Lung (tissue), 12 donors: Measurements from ENCODE around the gene RGN. TPM values are rescaled to one million over a fixed set of nuclear protein-coding genes. Genes with fewer than 3 reads are reported as not detected.
"Not testable (repeated sequence)": the region's sequence is repeated elsewhere in the genome, so short reads cannot be mapped to it uniquely, and the experiment has no call there.

ENCODE experiments used
- ATAC-seq: fragments of 200-7000 bp; cut with Tn5 transposase; one replicate; pipeline ENCODE4 v1.9.1; 2020; ENCODE audit warnings: moderate number of reproducible peaks; ENCODE audit not compliant: insufficient read depth, low FRiP score
- DNase-seq, 3 donors: peaks; one replicate each; pipeline ENCODE4 v3.0.0-alpha.2; 2013 to 2017
- H3K27ac ChIP-seq, 2 donors: one replicate each; pipeline ENCODE4 v1.5.1; 2013; ENCODE audit warnings: mild to moderate bottlenecking in 2 of 2, moderate library complexity in 2 of 2, control low read depth in 1 of 2, inconsistent platforms in 1 of 2, low read depth in 1 of 2, low read length in 1 of 2
- H3K27me3 ChIP-seq, 3 donors: one replicate each; pipeline ENCODE4 v1.5.1; 2013; ENCODE audit warnings: low read length in 2 of 3; ENCODE audit not compliant: control insufficient read depth in 3 of 3, insufficient read depth in 3 of 3
- H3K36me3 ChIP-seq, 4 donors: one replicate each; pipeline ENCODE4 v1.5.1; 2013; ENCODE audit warnings: low read length in 4 of 4, mild to moderate bottlenecking in 1 of 4, moderate library complexity in 1 of 4; ENCODE audit not compliant: control insufficient read depth in 4 of 4, insufficient read depth in 4 of 4
- H3K4me1 ChIP-seq, 5 donors: one replicate each; pipeline ENCODE4 v1.5.1; 2013; ENCODE audit warnings: low read length in 5 of 5, mild to moderate bottlenecking in 2 of 5, moderate library complexity in 1 of 5; ENCODE audit not compliant: control insufficient read depth in 5 of 5, insufficient read depth in 5 of 5
- H3K4me3 ChIP-seq: one replicate; pipeline ENCODE4 v1.5.1; 2013; ENCODE audit warnings: mild to moderate bottlenecking, control low read depth, moderate library complexity
- H3K9ac ChIP-seq, 2 donors: one replicate each; pipeline ENCODE4 v1.5.1; 2013; ENCODE audit warnings: low read length in 2 of 2, control low read depth in 1 of 2; ENCODE audit not compliant: insufficient read depth in 1 of 2
- H3K9me3 ChIP-seq, 4 donors: one replicate each; pipeline ENCODE4 v1.5.1; 2013; ENCODE audit warnings: low read length in 3 of 4, mild to moderate bottlenecking in 1 of 4, moderate library complexity in 1 of 4; ENCODE audit not compliant: control insufficient read depth in 4 of 4, insufficient read depth in 3 of 4
- CTCF ChIP-seq: IDR thresholded peaks from 2 replicates; pipeline ENCODE4 v1.5.1; 2012; ENCODE audit warnings: mild to moderate bottlenecking; ENCODE audit errors: control extremely low read depth, extremely low read depth
- WGBS, 2 donors: extraction: QIAGEN DNeasy Blood & Tissue Kit; methylation state at CpG; one replicate each; pipeline ENCODE4 v1.1.7; 2013; 5-methylcytosine and 5-hydroxymethylcytosine counted together
- polyA plus RNA-seq, 2 donors: library from polyadenylated mRNA; stranded (reverse); fragments of 200-250 nt; gene quantifications; one replicate each; pipeline ENCODE4 v1.2.1, GENCODE V29; 2013
- total RNA-seq, 2 donors: library from RNA; depleted of rRNA in 1 of 2; stranded (reverse); fragments of >200 nt in 1 of 2; gene quantifications; one replicate each; pipeline ENCODE4 v1.2.1, GENCODE V29; 2014 to 2021
- donor health status: control.
- donor health status: control.
- donor health status: Bipolar disorder and iron deficiency.
- donor health status: healthy.
- donor health status: DM: yes; HTN: yes; CAD: no.

The RGN gene
- total and polyA plus RNA-seq, 4 donors: 4.1 to 15.8 (median 10.9) TPM

DNA sequence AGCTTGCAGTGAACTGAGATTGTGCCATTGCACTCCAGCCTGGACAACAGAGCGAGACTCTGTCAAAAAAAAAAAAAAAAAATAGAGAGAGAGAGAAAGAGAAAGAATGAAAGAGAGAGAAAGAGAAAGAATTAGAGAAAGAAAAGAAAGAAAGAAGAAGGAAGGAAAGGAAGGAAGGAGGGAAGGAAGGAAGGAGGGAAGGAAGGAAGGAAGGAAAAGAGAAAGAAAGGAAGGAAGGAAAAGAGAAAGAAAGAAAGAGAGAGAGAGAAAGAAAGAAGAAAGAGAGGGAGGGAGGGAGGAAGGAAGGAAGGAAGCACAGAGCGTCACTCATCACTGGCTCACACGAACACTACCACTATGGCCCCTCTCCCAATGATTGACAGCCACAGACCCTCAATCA, 46.2 kb downstream of the RGN start:
- Histone ChIP-seq H3K27me3 (peaks cover 0 to 14% (median 5%) of the 10 kb centered on the region in 3 donors), H3K9me3 (peaks cover 0 to 10% (median 0%) of the 10 kb centered on the region in 4 donors)
- H3K4me3 ChIP-seq, ATAC-seq, H3K9ac ChIP-seq, H3K4me1 ChIP-seq, DNase-seq, H3K36me3 ChIP-seq, H3K27ac ChIP-seq: not testable (repeated sequence)
- WGBS, 2 donors: 55 to 73% methylated on average over 2 to 3 of the region's 3 CpGs

DNA sequence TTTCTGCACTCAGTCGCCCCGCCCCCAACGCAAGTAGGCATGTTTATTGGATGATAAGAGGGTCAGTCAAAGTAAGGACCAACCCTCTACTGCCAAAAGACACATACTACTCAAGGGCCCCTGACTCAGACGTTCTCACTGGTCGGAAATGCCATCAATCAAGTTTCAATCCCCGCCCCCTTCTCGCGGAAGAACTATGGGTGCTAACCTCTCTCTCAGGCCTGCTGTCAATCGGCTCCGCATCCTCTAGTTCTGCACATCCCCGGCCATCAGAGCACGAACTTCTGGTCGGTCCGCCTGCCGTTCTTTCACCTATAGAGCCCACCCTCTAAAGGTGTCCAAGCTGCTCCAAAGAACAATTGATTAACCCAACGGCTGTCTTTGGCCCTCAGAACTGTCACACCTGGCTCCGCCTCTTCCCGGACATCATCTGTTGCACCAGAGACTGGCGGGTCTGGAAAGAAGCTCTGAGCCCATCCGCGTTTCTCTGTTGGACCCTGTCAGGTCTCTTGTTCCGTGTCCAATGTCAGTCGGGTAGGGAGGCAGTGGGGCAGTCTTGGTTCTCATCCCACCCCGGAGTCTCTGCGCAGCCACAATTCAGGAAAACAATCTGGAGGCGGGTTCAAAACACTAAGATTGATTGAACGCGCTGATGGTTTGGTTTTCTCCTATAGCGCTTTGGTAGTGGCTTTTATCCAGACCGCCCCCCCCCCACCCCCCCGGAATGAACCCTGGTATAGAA, 51.1 kb downstream of the RGN start:
- Histone ChIP-seq H3K4me3 (peak overlapping the region; percentile 42), H3K27me3 (peaks cover 0 to 10% (median 5%) of the 10 kb centered on the region in 3 donors), H3K9me3 (peaks cover 0 to 8% (median 0%) of the 10 kb centered on the region in 4 donors), H3K27ac (peak overlapping the region; percentile 53 to 91), H3K9ac (peak overlapping the region in 1 of 2 donors; percentile 8), H3K36me3 (no peaks in the 10 kb centered on the region), H3K4me1 (peaks cover 0 to 3% (median 0%) of the 10 kb centered on the region in 5 donors)
- 0 to 34% methylated on average over 31 of the region's 31 CpGs for WGBS, 2 donors
- ATAC-seq: peak; percentile 84
- TF ChIP-seq CTCF: no peak
- peak; percentile 94 to 98 (median 97) for DNase-seq

GRCh38 chrX:47129899-47130358, 51.7 kb downstream of the RGN start:
- H3K27me3 ChIP-seq: peaks cover 0 to 12% (median 7%) of the 10 kb centered on the region in 3 donors
- H3K9ac ChIP-seq: peak overlapping the region in 1 of 2 donors; percentile 8
- H3K27ac ChIP-seq: peak overlapping the region in 1 of 2 donors; percentile 91
- ATAC-seq: no peak
- H3K9me3 ChIP-seq: peaks cover 0 to 8% (median 0%) of the 10 kb centered on the region in 4 donors
- peaks cover 0 to 3% (median 0%) of the 10 kb centered on the region in 5 donors for H3K4me1 ChIP-seq
- no peak for TF ChIP-seq CTCF
- H3K36me3 ChIP-seq: no peaks in the 10 kb centered on the region
- 37 to 46% methylated on average over 9 to 11 of the region's 11 CpGs for WGBS, 2 donors
- H3K4me3 ChIP-seq: no peak overlapping the region
- peak in 1 of 3 donors; percentile 30 for DNase-seq

GRCh38 chrX:47133493-47133892, 55.2 kb downstream of the RGN start:
- 70 to 86% methylated on average over 4 to 5 of the region's 5 CpGs for WGBS, 2 donors
- H3K36me3 ChIP-seq: no peaks in the 10 kb centered on the region
- no peak overlapping the region for H3K9ac ChIP-seq
- H3K4me3 ChIP-seq: no peak overlapping the region
- no peak overlapping the region for H3K27ac ChIP-seq
- peaks cover 0 to 12% (median 7%) of the 10 kb centered on the region in 3 donors for H3K27me3 ChIP-seq
- no peak for TF ChIP-seq CTCF
- H3K4me1 ChIP-seq: peaks cover 0 to 3% (median 0%) of the 10 kb centered on the region in 5 donors
- no peak for ATAC-seq
- no peak for DNase-seq
- peaks cover 0 to 5% (median 0%) of the 10 kb centered on the region in 4 donors for H3K9me3 ChIP-seq

GRCh38 chrX:47135650-47136049, 57.4 kb downstream of the RGN start:
- DNase-seq, H3K9me3 ChIP-seq, H3K36me3 ChIP-seq, ATAC-seq, H3K9ac ChIP-seq, H3K4me1 ChIP-seq, H3K4me3 ChIP-seq: not testable (repeated sequence)
- Histone ChIP-seq H3K27me3 (peaks cover 0 to 15% (median 13%) of the 10 kb centered on the region in 3 donors), H3K27ac (peak overlapping the region in 1 of 2 donors; percentile 66)
- 64 to 80% methylated on average over 5 of the region's 5 CpGs for WGBS, 2 donors
